CD4-positive, alpha-beta T cell treated with Interleukin-15 for 1 hour (primary cell): ENCODE data around the gene ACLY.
"Not testable (repeated sequence)": the region's sequence is repeated elsewhere in the genome, so short reads cannot be mapped to it uniquely, and the experiment has no call there.

Experiments
- DNase-seq: peaks from one replicate; pipeline ENCODE4 v3.0.0-alpha.2; 2020

The ACLY gene

DNA sequence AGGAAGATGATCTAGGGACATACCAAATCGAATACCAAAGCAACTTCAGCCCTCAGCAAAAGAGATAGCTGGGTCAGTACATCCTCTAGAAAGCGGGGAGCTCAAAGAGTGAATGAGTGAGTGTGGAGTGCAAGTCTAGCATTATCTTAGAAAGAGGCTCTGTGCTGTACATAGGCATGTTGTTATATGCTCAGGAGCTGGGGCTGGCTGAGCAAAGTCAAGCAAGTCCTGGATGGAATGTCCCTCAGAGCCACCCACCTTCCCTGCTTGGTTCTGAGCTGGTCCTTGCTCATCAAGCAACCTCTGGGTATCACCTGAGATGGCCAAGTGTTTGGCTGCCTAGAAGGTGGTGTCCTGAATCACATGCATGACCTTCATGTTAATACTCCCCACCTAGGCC lies 48.7 kb downstream of the ACLY start:
- no peak for DNase-seq

DNA sequence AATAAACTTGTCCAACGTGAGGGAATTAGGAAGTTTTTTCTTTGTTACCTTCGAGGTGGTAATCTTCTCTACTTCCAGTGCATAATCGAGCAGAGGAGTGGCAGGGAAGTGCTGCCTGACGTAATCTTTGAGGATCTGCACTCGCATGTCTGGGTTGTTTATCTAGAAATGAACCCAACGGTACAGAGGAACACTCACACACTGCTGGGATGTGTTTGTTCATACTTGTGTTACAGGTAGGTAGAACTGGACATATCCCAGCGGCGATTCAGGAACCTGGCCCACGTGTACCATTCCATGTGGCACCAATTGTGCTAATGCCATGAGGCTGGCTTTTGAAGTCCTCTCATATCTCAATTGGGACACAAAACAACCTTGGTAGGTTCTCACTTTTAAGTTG lies 49.3 kb downstream of the ACLY start:
- no peak for DNase-seq

GRCh38 chr17:41868568-41868967 lies 50.2 kb downstream of the ACLY start:
- DNase-seq, result no peak

- DNase-seq, result no peak
These were observed 53.2 kb downstream of the ACLY start for GRCh38 chr17:41865596-41865893.

GRCh38 chr17:41864836-41865595 lies 53.7 kb downstream of the ACLY start, which contains the start of gene KLHL11:
KLHL11 (minus strand) TSS chr17:41865423; CDS start chr17:41865370, 53 bp downstream.
- peak; percentile 87 for DNase-seq

GRCh38 chr17:41864498-41864835 lies 54.3 kb downstream of the ACLY start:
- no peak for DNase-seq

GRCh38 chr17:41863074-41863848 lies 55.5 kb downstream of the ACLY start:
- peak; percentile 18 for DNase-seq

- DNase-seq, result no peak
These were observed 58.4 kb downstream of the ACLY start for GRCh38 chr17:41860254-41860931.

DNA sequence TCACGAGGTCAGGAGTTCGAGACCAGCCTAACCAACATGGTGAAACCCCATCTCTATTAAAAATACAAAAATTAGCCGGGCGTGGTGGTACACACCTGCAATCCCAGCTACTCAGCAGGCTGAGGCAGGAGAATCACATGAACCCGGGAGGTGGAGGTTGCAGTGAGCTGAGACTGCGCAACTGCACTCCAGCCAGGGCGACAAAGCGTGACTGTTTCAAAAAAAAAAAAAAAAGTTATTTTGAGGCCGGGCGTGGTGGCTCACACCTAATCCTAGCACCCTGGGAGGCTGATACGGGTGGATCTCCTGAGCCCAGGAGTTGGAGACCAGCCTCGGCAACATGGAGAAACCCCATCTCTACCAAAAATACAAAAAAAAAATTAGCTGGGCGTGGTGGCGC lies 67.4 kb downstream of the ACLY start:
- DNase-seq, result not testable (repeated sequence)

GRCh38 chr17:41849251-41849990 lies 69.3 kb downstream of the ACLY start:
- DNase-seq, result no peak

DNA sequence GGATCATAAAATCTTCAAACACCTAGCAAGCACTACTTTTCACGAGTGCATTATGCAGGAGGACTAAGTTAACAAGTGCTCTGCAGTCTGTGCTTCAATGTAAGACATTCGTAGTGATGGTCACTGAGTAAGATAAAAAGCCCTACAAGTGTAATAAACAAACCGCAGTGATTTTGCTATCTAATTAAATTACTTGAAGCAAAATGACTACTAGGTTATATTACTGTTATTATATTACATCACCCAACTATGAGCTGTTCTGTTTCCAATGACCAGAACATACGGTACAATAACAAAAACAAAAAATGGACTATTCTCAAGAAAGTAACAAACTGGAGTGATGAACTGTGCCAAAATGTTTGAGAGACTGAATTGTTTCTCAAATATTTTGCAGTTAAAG lies 70.0 kb downstream of the ACLY start:
- DNase-seq, result no peak

GRCh38 chr17:41844971-41845370 lies 73.8 kb downstream of the ACLY start:
- DNase-seq, result no peak

DNA sequence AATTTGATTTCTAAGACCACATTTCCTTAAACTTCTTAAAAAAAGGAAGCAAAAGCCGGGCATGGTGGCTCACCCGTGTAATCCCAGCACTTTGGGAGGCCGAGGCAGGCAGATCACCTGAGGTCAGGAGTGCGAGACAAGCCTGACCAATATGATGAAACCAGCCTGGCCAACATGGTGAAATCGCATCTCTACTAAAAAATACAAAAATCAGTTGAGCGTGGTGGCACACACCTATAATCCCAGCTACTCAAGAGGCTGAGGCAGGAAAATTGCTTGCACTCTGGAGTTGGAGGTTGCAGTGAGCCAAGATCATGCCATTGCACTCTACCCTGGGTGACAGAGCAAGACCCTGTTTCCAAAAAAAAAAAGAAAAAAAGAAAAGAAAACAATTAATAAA lies 78.0 kb downstream of the ACLY start:
- DNase-seq, result not testable (repeated sequence)

- not testable (repeated sequence) for DNase-seq
These were observed 79.3 kb downstream of the ACLY start for GRCh38 chr17:41839448-41839847.

- DNase-seq, result no peak
These were observed 80.8 kb downstream of the ACLY start, which contains the start of gene KLHL10 for GRCh38 chr17:41837761-41838538. KLHL10 (plus strand) TSS chr17:41837825; CDS start chr17:41837933, 108 bp downstream.

DNA sequence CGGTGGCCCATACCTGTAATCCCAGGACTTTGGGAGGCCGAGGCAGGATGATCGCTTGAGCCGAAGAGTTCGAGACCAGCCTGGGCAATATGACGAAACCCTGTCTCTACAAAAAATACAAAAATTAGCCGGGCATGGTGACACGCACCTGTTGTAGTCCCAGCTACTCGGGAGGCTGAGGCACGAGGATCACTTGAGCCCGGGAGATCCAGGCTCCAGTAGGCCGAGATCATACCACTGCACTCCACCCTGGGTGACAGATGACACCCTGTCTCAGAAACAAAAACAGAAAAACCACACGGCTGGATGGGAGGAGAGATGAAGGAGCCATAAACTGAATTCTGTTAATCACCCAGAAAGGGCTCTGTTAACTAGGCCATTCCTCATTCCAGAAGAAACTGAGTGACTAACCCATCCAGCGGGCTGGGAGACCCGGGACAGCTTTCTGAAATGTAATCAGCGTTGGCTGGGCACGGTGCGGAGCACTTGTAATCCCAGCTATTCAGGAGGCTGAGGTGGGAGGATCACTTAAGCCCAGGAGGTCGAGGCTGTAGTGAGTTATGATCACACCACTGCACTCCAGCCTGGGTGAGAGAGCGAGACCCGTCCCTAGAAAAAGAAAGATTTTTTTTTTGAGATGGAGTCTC lies 82.1 kb downstream of the ACLY start:
- no peak for DNase-seq

GRCh38 chr17:41835800-41836549 lies 82.8 kb downstream of the ACLY start, which contains the start of gene NT5C3B:
NT5C3B (minus strand) TSS chr17:41836232; CDS start chr17:41836193, 39 bp downstream.
- DNase-seq, result peak; percentile 55

GRCh38 chr17:41835214-41835799 lies 83.4 kb downstream of the ACLY start:
- DNase-seq, result no peak

- DNase-seq, result not testable (repeated sequence)
These were observed 88.8 kb downstream of the ACLY start for GRCh38 chr17:41829961-41830360.

DNA sequence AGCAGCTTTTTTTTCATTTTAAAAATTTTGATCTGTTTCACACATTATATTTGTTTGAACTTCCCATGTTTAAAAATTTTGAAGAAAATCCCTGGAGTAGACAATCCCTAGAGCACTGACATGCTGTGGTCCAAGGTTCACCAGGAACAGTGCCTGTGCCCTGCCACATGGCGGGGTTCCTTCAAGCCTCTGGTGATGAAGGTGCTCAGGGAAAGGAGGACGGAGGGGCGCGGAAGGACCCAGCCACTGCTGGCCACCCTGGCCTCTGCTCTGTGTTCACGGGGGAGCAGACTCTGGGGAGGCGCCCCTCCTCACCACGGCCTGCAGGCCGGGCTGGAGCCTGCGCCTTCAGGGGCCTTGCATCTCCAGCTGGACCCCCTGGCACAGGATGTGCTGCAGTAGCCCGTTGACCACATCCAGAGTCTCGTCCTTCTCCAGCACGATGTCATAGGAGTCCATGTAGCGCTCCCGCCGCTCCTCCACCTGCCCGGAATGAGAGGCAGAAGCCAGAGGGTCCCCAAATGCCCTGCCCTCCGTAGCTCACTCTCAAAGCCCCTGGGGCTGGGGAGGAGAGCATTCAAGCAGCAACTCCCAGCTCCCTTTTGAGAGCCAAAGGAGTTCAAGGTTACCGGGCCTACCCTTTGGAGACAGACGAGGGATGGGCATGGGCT lies 93.4 kb downstream of the ACLY start:
- no peak for DNase-seq
